Measurements from ENCODE around the gene TSPAN5. TPM values are rescaled to one million over a fixed set of nuclear protein-coding genes. Genes with fewer than 3 reads are reported as not detected.
"Not testable (repeated sequence)": the region's sequence is repeated elsewhere in the genome, so short reads cannot be mapped to it uniquely, and the experiment has no call there.

Gene TSPAN5
- total RNA-seq, 1 donor, result 2.9 TPM

DNA sequence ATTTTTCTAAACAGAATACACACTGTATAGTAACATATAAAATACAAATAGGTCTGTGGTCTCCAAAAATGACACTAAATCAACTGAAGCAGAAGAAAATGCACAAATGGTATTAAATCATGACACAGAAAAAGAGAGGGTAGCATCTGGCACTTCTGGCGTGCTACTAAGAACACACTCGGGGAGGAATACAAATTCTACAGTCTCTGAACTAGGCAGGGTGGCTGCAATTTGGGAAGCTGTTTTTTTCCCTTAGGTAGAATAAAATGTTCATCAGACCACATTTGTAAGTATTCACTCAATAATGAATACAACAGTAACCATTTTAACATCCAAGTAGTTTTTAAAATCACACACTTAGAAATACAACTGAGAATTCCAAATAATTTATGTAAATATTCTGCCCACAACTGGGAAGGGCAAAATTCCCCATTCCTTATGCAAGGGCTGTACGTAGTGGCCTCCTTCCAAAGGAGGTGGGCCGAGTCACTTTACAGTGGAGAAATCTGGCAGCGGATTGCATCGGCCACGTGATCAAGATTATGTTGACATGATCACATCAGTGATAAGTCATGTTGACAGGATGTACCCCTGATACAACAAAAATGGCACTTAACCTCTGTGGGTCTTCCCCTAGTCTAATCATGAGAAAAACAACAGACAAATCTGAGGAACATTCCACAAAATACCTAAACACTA lies 101.1 kb downstream of the TSPAN5 start:
- Histone ChIP-seq H3K4me3 (ENCODE audit: low read length) (no peak overlapping the region), H3K9me3 (ENCODE audit: low read depth, low read length) (no peaks in the 10 kb centered on the region), H3K27me3 (ENCODE audit: insufficient read depth, low read length) (no peaks in the 10 kb centered on the region), H3K4me1 (ENCODE audit: insufficient read depth, low read length) (no peaks in the 10 kb centered on the region)

DNA sequence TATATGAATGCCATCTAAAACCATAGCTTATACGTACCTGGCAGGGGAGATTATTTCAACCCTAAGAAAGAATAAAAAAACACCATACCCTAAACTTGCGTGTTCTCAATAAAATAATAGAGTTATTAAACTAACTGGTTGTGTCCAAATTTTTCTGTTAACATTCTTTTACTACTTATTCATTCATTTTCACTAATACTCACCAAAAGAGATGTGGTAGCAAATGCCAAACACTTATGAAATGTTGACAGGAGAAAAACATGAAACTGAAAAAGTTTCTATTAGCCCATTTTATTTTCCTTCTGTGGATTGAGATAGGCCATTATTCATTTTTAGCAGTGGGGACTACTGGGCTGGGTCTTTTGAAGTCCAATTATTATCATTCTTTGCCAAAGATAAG lies 102.0 kb downstream of the TSPAN5 start:
- no peaks in the 10 kb centered on the region for H3K4me1 ChIP-seq (ENCODE audit: insufficient read depth, low read length)
- no peaks in the 10 kb centered on the region for H3K9me3 ChIP-seq (ENCODE audit: low read depth, low read length)

DNA sequence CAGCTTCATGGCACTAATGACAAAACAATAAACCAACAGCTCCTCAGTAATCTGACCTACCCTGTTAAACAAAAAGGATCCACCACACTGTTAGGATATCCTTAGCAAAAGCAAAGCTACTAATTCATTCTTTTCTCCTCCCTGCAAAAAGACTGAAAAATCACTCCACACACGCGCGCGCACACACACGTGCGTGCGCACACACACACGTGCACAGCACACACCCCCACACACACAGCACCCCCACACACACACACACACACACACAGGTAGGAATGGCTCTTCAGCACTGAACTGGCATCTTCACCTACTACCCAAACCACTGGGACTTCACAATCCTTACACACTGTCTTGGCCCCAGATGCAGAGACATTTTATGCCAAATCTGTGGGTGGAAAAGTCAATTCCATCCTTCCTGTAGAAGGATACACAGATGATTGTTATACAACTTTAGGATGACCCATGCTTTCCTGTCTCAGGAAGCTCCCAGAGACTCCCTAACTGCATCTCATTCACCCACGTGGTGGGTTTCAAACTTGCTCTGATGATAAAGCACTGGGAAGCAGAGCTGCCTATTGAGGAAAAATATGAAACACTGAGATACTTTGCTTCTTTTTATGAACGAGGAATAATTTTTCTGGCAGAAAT lies 102.5 kb downstream of the TSPAN5 start:
- Histone ChIP-seq H3K27me3 (ENCODE audit: insufficient read depth, low read length) (no peaks in the 10 kb centered on the region), H3K4me3 (ENCODE audit: low read length) (no peak overlapping the region), H3K9me3 (ENCODE audit: low read depth, low read length) (no peaks in the 10 kb centered on the region), H3K4me1 (ENCODE audit: insufficient read depth, low read length) (no peaks in the 10 kb centered on the region)

More for the DNA sequence above, 102.0 kb downstream of the TSPAN5 start:
- Histone ChIP-seq H3K27me3 (ENCODE audit: insufficient read depth, low read length) (no peaks in the 10 kb centered on the region), H3K4me3 (ENCODE audit: low read length) (no peak overlapping the region)

DNA sequence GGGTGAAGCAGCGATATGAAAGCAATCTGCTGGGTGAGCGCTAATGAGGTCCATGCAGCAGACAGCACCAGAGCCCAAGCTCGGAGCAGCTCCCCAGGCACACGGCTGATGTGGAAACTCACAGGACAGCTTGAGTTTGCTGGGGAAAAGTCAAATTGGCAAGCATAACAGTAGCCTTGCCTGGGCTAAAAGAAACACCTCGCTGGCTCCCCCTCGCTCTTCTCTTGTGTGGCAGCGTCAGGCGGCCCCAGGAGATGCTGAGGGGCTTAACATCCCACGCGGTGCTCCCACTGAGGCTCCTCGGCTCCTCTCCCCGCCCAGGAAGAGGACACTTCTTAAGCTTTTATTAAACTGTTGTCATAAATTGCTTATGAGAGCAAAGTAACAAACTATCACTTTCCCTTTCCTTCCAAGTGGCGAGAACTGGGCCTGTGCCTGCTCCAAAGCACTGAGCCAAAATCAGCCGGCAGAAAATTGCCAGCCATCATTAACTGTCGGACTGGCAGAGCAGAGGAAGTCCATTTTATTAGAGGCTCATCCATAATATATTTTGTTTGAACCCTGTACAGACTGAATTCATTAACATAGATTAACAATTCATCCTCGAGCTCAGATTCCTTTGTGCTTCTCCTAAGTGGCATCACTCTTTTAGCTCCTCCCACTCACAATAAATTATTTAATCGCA lies 111.4 kb downstream of the TSPAN5 start:
- no peaks in the 10 kb centered on the region for H3K4me1 ChIP-seq (ENCODE audit: insufficient read depth, low read length)
- no peaks in the 10 kb centered on the region for H3K9me3 ChIP-seq (ENCODE audit: low read depth, low read length)
- no peak overlapping the region for H3K4me3 ChIP-seq (ENCODE audit: low read length)
- H3K27me3 ChIP-seq (ENCODE audit: insufficient read depth, low read length), result no peaks in the 10 kb centered on the region

DNA sequence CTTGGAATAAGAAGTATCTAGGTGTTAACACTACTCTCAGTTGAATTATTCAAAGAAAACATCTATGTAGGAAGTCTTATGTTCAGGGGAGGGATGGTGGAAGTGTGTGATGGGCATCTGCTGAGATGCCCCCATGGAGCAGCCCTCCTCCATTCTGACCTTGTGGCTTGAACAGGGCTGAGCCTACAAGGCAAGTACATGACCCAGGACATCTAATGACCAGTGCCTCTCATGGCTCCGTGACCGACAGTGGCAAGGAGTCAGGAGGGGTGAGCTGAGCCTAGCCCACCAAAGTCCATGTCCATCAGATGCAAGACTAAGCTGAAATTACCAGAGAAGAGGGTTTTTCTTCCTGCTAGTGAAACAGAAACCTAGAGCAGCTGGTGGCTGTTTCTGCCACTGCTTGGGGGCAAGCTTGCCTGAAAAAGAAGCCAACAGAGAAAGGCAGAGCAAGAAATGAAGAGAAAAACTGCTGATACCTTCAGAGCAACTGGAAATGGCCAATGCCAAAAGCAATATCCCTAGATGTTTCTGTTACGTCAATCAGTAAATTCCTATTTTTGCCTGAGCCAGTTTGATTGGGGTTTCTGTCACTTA lies 113.5 kb downstream of the TSPAN5 start:
- H3K4me1 ChIP-seq (ENCODE audit: insufficient read depth, low read length), result no peaks in the 10 kb centered on the region
- no peaks in the 10 kb centered on the region for H3K27me3 ChIP-seq (ENCODE audit: insufficient read depth, low read length)
- H3K9me3 ChIP-seq (ENCODE audit: low read depth, low read length), result no peaks in the 10 kb centered on the region
- H3K4me3 ChIP-seq (ENCODE audit: low read length), result no peak overlapping the region

DNA sequence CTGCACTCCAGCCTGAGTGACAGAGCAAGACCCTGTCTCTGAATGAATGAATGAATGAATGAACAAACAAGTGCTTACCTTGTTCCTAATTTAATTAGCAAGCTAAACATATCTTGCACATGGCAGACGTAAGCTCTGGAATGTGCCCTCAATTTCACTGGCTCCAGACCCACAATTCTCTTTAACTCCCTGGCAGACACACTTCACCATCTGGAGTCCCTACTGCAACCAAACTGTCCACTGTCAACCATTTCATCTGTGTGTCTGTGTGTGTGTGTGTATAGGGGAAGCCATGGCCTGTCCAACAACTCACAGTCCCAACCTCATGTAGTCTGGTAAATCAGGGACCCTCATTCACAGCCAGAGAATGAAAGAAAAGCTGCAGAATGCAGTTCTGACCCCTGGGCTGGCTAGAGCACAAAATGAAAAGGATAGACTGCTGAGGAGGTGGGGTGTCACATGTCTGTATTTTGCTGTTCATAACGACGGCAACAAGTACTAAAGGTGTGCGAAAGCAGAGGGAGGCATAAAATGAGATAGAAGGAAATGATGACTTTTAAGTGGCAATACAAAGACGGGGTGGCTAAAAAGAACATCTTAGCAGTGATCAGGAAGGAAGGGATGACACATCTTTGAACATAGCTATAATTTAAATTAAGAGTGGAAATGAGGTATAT lies 114.1 kb downstream of the TSPAN5 start:
- Histone ChIP-seq H3K4me3 (ENCODE audit: low read length) (no peak overlapping the region), H3K4me1 (ENCODE audit: insufficient read depth, low read length) (no peaks in the 10 kb centered on the region), H3K9me3 (ENCODE audit: low read depth, low read length) (no peaks in the 10 kb centered on the region), H3K27me3 (ENCODE audit: insufficient read depth, low read length) (no peaks in the 10 kb centered on the region)

DNA sequence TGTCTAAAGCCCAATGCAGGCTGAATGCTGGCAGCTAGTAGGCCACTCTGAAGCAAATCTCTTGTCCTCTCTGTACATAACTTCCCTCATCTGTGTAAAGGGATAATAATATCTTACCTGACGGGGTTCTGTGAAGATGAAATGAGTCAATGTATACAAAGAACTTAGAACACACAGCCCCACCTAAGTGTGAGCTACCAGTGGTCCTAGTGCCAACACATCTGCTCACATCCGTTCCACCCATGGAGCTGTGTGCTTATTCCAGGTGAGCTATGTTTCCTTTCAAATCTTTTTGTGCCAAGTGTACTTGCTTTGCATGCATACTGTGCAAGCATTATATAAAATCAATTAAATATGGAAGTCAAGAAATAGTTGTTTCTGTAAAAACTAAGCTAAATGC lies 116.4 kb downstream of the TSPAN5 start:
- H3K4me1 ChIP-seq (ENCODE audit: insufficient read depth, low read length), result no peaks in the 10 kb centered on the region
- no peak overlapping the region for H3K4me3 ChIP-seq (ENCODE audit: low read length)
- no peaks in the 10 kb centered on the region for H3K9me3 ChIP-seq (ENCODE audit: low read depth, low read length)
- no peaks in the 10 kb centered on the region for H3K27me3 ChIP-seq (ENCODE audit: insufficient read depth, low read length)

DNA sequence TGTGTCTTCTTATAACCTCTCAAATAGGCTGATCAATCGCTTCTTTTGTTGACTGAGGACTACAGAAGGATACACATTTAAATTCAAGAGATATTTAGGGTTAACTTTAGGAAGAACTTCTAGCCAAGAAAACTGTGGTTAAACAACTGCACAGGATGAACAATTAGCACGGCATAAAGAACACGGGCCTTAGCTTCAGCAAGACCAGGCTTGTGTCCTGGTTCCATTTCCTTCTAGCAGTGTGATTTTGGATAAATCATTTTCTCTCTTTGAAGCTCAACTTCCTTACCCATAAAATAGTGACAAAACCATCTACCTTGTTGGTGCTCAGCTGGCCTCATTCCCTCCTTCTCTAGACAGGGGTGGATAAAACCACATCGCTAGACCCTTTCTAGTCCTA lies 117.6 kb downstream of the TSPAN5 start:
- Histone ChIP-seq H3K27me3 (ENCODE audit: insufficient read depth, low read length) (no peaks in the 10 kb centered on the region), H3K4me1 (ENCODE audit: insufficient read depth, low read length) (no peaks in the 10 kb centered on the region), H3K9me3 (ENCODE audit: low read depth, low read length) (no peaks in the 10 kb centered on the region), H3K4me3 (ENCODE audit: low read length) (no peak overlapping the region)

DNA sequence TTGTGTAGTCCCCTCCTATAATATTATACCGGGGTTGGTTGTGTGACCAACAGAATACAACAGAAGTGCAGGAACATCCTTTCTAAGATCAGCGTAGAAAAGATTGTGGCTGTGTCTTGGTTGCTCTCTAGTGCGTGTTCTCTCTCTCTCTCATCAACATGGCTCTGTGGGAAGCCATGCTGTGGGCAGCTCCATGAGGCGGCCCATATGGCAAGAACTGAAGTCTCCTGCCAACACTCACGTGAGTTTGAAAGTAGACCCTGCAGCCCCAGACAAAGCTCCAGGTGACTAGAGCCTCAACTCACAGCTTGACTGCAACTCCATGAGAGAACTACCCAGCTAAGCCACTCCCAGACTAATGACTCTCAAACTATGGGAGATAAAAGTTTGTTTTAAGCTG lies 118.7 kb downstream of the TSPAN5 start:
- Histone ChIP-seq H3K9me3 (ENCODE audit: low read depth, low read length) (no peaks in the 10 kb centered on the region), H3K4me3 (ENCODE audit: low read length) (no peak overlapping the region)

DNA sequence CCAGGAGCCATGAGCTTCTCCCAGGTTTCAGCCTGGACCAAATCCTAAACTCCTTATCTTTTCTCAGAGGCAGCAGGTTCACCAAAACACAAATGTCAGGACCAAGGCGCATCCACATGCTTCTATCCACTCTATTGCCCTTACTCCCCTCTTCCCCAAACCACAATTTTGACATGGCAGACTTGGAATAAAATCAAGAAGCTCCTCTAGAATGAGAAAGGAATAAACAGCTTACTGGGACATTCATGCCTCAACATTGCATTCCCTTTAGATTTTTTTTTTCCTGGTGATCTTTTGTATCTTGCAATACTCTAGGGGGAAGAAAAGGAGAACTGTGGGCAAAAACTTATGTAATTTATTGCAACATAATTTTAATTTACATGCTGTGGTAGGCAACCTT lies 119.1 kb downstream of the TSPAN5 start:
- Histone ChIP-seq H3K27me3 (ENCODE audit: insufficient read depth, low read length) (no peaks in the 10 kb centered on the region), H3K9me3 (ENCODE audit: low read depth, low read length) (no peaks in the 10 kb centered on the region), H3K4me1 (ENCODE audit: insufficient read depth, low read length) (no peaks in the 10 kb centered on the region), H3K4me3 (ENCODE audit: low read length) (no peak overlapping the region)

More for the DNA sequence above, 118.7 kb downstream of the TSPAN5 start:
- Histone ChIP-seq H3K4me1 (ENCODE audit: insufficient read depth, low read length) (no peaks in the 10 kb centered on the region), H3K27me3 (ENCODE audit: insufficient read depth, low read length) (no peaks in the 10 kb centered on the region)

DNA sequence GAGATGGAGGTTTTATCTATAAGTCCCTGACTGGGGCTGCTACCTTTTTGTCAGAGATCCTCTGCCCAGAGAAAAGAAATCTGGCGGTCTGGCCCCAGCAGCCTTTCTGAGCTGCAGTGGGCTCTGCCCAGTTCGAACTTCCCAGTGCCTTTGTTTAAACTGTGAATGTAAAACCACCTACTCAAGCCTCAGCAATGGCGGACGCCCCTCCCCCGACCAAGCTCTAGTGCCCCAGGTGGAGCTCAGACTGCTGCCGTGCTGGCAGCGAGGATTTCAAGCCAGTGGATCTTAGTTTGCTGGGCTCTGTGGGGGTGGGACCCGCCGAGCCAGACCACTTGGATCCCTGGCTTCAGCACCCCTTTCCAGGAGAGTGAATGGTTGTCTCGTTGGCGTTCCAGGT lies 121.8 kb downstream of the TSPAN5 start:
- Histone ChIP-seq H3K9me3 (ENCODE audit: low read depth, low read length) (no peaks in the 10 kb centered on the region), H3K4me1 (ENCODE audit: insufficient read depth, low read length) (no peaks in the 10 kb centered on the region), H3K4me3 (ENCODE audit: low read length) (no peak overlapping the region), H3K27me3 (ENCODE audit: insufficient read depth, low read length) (no peaks in the 10 kb centered on the region)

DNA sequence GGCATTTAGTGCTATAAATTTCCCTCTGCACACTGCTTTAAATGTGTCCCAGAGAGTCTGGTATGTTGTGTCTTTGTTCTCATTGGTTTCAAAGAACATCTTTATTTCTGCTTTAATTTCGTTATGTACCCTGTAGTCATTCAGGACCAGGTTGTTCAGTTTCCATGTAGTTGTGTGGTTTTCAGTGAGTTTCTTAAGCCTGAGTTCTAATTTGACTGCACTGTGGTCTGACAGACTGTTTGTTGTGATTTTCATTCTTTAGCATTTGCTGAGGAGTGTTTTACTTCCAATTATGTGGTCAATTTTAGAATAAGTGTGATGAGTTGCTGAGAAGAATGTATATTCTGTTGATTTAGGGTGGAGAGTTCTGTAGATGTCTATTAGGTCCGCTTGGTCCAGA lies 124.3 kb downstream of the TSPAN5 start:
- H3K4me3 ChIP-seq (ENCODE audit: low read length); H3K27me3 ChIP-seq (ENCODE audit: insufficient read depth, low read length); H3K4me1 ChIP-seq (ENCODE audit: insufficient read depth, low read length); H3K9me3 ChIP-seq (ENCODE audit: low read depth, low read length): not testable (repeated sequence)

DNA sequence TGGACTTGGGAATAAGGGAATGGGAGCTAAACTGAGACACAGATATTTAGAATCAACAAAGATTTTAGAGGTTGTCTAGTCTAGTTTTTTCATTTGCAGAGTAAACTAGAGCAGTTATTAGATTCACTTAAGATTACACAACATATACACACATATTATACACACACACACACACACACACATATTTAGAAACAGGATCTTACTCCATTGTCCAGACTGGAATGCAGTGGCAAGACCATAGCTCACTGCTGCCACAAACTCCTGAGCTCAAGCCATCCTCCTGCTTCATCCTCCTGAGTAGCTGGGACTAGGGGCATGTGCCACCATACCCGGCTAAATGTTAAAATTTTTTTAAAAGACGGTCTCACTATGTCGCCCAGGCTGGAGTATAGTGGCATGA lies 127.8 kb downstream of the TSPAN5 start:
- Histone ChIP-seq H3K4me1 (ENCODE audit: insufficient read depth, low read length) (no peaks in the 10 kb centered on the region), H3K9me3 (ENCODE audit: low read depth, low read length) (no peaks in the 10 kb centered on the region), H3K4me3 (ENCODE audit: low read length) (no peak overlapping the region), H3K27me3 (ENCODE audit: insufficient read depth, low read length) (no peaks in the 10 kb centered on the region)

DNA sequence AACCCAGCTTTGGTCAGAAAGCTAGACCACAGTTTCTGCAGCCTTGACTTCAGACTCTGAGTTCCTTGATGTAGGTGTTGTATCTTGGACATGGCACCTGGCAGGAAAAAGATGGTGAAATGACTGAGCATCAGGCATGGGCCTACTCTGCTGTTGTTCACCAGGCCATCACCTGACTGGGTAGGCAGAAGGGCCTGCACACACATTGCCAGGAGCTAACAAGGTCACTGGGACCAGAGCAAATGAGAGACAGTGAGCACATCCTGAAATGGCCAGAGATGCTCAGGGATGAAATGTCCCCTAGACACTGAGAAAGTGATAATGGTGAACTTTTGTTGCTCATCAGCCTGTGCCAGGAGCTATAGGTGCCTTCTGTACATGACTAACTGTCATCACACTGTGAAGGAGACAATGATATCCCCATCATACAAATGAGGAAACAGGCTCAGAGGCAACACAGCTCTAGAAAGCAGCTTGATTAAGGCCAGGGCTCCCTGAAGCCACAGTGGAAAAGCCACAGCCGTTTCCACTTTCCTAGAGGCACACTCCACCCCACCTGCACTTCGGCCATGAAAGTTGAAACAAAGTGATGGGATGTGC lies 128.3 kb downstream of the TSPAN5 start:
- no peaks in the 10 kb centered on the region for H3K4me1 ChIP-seq (ENCODE audit: insufficient read depth, low read length)
- no peaks in the 10 kb centered on the region for H3K9me3 ChIP-seq (ENCODE audit: low read depth, low read length)
- no peak overlapping the region for H3K4me3 ChIP-seq (ENCODE audit: low read length)

DNA sequence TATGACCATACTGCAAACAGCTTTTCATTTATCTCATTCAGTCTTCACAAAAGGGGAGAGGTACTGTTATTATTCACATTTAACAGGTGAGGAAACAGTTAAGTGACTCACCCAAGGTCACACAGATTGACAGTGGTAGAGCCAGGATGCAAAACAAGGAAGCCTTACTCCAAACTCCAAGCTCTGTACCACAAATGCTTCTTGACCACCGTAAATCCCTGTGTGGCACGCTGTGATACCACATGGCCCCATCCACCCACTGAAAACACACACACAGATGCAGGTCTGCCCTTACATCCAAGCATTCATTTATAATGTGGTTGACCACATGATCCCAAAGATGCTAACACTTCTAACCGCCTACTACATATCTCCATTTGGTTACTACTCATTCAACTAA lies 129.5 kb downstream of the TSPAN5 start:
- H3K4me3 ChIP-seq (ENCODE audit: low read length), result no peak overlapping the region
- no peaks in the 10 kb centered on the region for H3K4me1 ChIP-seq (ENCODE audit: insufficient read depth, low read length)
- no peaks in the 10 kb centered on the region for H3K9me3 ChIP-seq (ENCODE audit: low read depth, low read length)
- H3K27me3 ChIP-seq (ENCODE audit: insufficient read depth, low read length), result no peaks in the 10 kb centered on the region

More for the DNA sequence above, 128.3 kb downstream of the TSPAN5 start:
- H3K27me3 ChIP-seq (ENCODE audit: insufficient read depth, low read length), result no peaks in the 10 kb centered on the region

All from mononuclear cell (primary cell).